ENCODE data around the gene HVCN1.

The HVCN1 gene

DNA sequence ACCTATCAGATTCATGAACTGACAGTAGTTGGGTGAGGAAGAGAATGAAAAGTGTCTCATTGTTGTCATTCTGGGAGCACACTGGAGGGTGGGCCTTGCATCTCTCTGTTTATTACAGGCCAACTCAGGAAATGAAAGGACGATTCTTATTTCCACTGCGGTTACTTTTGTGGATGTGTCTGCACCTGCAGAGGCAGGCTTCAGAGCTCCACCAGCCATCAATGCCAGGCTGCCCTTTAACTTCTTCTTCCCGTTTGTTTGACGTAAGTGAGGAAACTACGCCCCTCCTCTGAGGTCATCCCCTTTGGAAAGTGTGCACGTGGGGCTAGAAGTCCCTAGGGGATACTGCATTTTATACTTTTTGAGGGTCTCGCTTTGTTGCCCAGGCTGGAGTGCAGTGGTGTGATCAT, 41.3 kb downstream of the HVCN1 start:
- no peaks in the 10 kb centered on the region for H3K4me1 ChIP-seq (ENCODE audit: control insufficient read depth, insufficient read depth, low read length, unreplicated experiment)

DNA sequence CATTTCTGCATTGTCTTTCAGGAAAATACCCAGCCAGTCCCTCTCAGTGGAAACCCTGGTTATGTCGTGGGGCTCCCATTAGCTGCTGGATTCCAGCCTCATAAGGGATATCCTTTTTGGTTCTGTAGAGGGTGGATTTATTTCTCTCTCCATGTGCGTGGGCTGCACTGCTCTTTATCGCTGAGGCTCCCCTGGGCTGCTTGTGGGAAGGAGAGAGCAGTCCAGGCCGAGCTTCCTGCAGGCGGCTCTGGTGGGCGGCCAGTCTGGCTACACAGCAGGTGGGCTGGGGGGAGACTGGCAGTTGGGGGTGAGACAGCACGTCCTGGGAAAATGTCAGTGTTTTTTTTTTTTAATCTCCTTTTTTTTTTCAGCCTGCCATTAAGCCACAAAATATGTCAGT, 47.4 kb downstream of the HVCN1 start:
- H3K36me3 ChIP-seq (ENCODE audit: insufficient read depth, low read length), result 0 out of 2 replicates have a peak, but pooled peaks cover 8% of the 10 kb centered on the region
- no peak overlapping the region for H3K27ac ChIP-seq (ENCODE audit: low read depth, low read length)
- no peak overlapping the region for H2AFZ ChIP-seq (ENCODE audit: low read length, unreplicated experiment)
- no peak overlapping the region for H3K4me3 ChIP-seq (ENCODE audit: low read depth, low read length)
- H3K27me3 ChIP-seq (ENCODE audit: insufficient read depth, low read length), result no peaks in the 10 kb centered on the region
- H3K4me1 ChIP-seq (ENCODE audit: control insufficient read depth, insufficient read depth, low read length, unreplicated experiment), result peaks cover 17% of the 10 kb centered on the region
- no peaks in the 10 kb centered on the region for H3K79me2 ChIP-seq (ENCODE audit: control insufficient read depth, insufficient read depth, low read length, unreplicated experiment)

More for the DNA sequence above, 41.3 kb downstream of the HVCN1 start:
- Histone ChIP-seq H3K79me2 (ENCODE audit: control insufficient read depth, insufficient read depth, low read length, unreplicated experiment) (no peaks in the 10 kb centered on the region), H3K27ac (ENCODE audit: low read depth, low read length) (no peak overlapping the region), H2AFZ (ENCODE audit: low read length, unreplicated experiment) (no peak overlapping the region), H3K4me3 (ENCODE audit: low read depth, low read length) (no peak overlapping the region), H3K36me3 (ENCODE audit: insufficient read depth, low read length) (no peaks in the 10 kb centered on the region), H3K27me3 (ENCODE audit: insufficient read depth, low read length) (no peaks in the 10 kb centered on the region)

DNA sequence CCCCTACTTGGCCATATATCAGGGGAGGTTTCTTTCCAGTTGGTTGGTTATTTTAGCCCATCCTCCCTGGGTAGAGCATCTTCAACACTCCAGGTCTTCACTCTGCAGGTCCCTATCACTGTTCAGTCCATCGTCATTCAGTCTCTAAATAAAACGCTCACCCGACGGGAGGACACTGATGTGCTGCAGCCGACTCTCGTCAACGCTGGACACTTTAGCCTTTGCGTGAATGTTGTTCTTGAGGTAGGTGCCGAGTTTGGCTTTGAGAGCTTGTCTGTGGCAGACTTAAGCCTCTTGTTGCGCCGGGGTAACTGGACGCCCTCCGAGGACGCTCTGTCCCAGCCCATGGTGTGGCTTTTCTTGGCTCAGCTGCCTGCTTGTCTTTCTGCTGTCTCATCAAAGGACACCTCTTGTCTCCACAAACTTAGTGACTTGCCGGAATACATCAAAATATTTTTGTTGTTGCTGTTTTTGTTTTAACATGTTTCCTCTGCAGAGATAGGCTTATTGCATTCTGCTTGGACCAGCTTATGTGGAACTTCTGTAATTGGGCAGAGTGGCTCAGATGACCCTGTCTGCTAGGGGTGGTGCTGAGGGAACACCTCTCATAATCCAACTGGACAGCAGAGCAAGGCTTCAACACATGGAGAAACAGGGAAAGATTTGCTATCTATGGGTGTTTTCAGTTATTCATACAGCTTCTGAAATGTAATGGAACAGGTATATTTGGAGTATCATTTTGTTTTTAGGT, 48.5 kb downstream of the HVCN1 start:
- H3K79me2 ChIP-seq (ENCODE audit: control insufficient read depth, insufficient read depth, low read length, unreplicated experiment), result no peaks in the 10 kb centered on the region
- no peak overlapping the region for H3K27ac ChIP-seq (ENCODE audit: low read depth, low read length)
- 0 out of 2 replicates have a peak, but pooled peaks cover 8% of the 10 kb centered on the region for H3K36me3 ChIP-seq (ENCODE audit: insufficient read depth, low read length)
- peaks cover 17% of the 10 kb centered on the region for H3K4me1 ChIP-seq (ENCODE audit: control insufficient read depth, insufficient read depth, low read length, unreplicated experiment)
- H3K27me3 ChIP-seq (ENCODE audit: insufficient read depth, low read length), result no peaks in the 10 kb centered on the region
- H3K4me3 ChIP-seq (ENCODE audit: low read depth, low read length), result no peak overlapping the region
- H2AFZ ChIP-seq (ENCODE audit: low read length, unreplicated experiment), result no peak overlapping the region

DNA sequence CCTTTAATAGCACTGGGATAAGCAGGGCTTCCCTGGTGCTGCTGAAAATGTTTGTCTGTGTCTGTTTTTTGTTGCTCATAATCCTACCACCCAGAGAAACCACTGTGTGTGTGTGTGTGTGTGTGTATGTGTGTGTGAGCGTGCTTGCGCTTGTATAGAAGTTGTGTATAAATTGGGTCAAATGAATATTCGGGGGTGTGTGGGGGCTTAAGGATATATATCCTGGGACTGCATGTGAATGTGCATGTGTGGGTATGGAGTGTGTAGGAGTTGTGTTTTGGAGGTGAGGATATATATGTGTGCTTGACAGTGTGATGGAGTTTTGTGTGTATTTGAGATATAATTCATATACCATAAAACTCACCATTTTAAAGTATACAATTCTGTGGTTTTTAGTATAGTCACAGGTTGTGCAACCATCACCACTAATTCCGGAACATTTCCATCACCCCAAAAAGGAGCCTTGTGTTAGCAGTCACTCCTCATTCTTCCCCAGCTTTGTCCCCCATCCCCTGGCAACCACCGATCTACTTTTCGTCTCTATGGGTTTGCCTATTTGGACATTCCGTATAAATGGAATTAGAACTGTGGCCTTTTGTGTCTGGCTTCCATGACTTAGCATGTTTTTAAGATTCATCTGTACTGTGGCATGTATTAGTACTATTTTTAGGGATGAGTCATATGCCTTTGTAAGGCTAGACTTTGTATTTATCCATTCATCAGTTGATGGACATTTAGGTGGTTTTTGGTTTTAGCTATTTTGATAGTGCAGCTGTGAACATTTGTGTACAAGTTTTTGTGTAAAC, 49.4 kb downstream of the HVCN1 start:
- Histone ChIP-seq H3K36me3 (ENCODE audit: insufficient read depth, low read length) (0 out of 2 replicates have a peak, but pooled peaks cover 8% of the 10 kb centered on the region), H3K79me2 (ENCODE audit: control insufficient read depth, insufficient read depth, low read length, unreplicated experiment) (no peaks in the 10 kb centered on the region), H3K4me3 (ENCODE audit: low read depth, low read length) (no peak overlapping the region), H3K27me3 (ENCODE audit: insufficient read depth, low read length) (no peaks in the 10 kb centered on the region), H3K4me1 (ENCODE audit: control insufficient read depth, insufficient read depth, low read length, unreplicated experiment) (peaks cover 17% of the 10 kb centered on the region), H2AFZ (ENCODE audit: low read length, unreplicated experiment) (no peak overlapping the region), H3K27ac (ENCODE audit: low read depth, low read length) (peak overlapping the region; percentile 59; the same call in 1 of the 2 replicates)

DNA sequence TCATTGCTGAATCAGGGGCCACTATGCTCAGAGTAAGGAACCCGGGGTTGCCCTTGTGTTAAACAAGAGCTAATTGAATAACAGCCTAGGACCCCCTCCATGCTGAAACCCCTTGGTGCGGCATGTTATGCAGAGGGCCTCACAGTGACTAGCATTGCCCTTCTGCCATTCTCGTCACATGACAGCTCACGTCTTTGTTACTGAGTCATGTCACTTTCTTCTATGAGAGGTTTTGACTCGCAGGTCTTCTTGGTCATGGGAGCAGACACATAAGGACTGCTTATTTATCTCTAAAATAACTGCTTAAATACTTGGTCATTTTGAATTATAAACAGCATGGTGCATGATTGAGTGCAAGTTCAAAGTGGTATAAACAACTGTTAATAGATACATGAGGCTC, 50.1 kb downstream of the HVCN1 start:
- Histone ChIP-seq H3K4me1 (ENCODE audit: control insufficient read depth, insufficient read depth, low read length, unreplicated experiment) (peaks cover 17% of the 10 kb centered on the region), H3K27me3 (ENCODE audit: insufficient read depth, low read length) (no peaks in the 10 kb centered on the region), H3K27ac (ENCODE audit: low read depth, low read length) (no peak overlapping the region), H3K36me3 (ENCODE audit: insufficient read depth, low read length) (0 out of 2 replicates have a peak, but pooled peaks cover 8% of the 10 kb centered on the region), H2AFZ (ENCODE audit: low read length, unreplicated experiment) (no peak overlapping the region), H3K4me3 (ENCODE audit: low read depth, low read length) (no peak overlapping the region), H3K79me2 (ENCODE audit: control insufficient read depth, insufficient read depth, low read length, unreplicated experiment) (no peaks in the 10 kb centered on the region)

DNA sequence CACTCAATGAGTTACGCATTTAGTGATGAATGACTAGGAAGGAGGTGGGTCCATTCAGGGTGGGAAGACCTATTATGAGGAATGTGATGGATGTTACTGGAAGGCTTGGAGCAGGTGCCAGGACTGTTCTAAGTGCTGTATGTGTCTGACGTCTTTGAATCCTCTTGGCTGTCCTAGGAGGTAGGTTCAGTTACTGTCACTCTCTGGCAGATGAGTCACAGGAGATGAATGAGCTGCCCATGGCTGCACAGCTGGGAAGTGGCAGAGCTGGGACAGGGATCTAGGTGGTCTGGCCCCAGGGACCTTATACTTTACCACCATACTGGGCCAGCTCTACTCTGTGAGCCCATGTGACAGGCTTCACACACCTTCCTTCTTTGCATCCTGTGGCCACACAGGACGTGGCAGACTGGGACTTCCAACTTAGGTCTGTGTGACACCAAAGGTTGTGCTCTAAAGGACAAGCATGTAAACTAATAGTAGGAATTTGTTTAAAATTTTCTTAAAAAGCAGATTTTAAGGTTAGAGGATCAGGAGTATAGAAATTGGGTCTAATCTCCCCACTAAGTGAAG, 51.0 kb downstream of the HVCN1 start:
- Histone ChIP-seq H3K4me1 (ENCODE audit: control insufficient read depth, insufficient read depth, low read length, unreplicated experiment) (peaks cover 17% of the 10 kb centered on the region), H3K36me3 (ENCODE audit: insufficient read depth, low read length) (0 out of 2 replicates have a peak, but pooled peaks cover 8% of the 10 kb centered on the region), H2AFZ (ENCODE audit: low read length, unreplicated experiment) (no peak overlapping the region), H3K27me3 (ENCODE audit: insufficient read depth, low read length) (no peaks in the 10 kb centered on the region), H3K4me3 (ENCODE audit: low read depth, low read length) (no peak overlapping the region), H3K27ac (ENCODE audit: low read depth, low read length) (no peak overlapping the region), H3K79me2 (ENCODE audit: control insufficient read depth, insufficient read depth, low read length, unreplicated experiment) (no peaks in the 10 kb centered on the region)

DNA sequence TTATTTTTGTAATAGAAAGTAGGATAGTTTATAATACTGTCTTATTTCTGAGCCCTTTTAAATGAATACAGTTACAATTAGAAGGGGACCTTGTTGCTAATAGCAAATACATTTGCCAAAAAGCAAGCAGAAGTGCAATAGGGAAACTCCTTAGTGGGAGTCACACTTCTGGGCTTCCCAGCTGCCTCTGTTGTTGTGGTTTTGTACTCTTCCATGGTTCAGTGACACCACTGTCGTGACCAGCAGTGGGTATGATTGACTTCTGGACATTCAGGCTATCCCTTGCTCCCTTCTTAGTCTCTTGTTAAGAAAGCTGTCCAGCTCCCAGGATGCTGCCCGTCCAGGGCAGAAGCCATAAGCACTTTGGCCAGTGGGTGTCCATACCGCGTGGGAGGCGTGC, 52.4 kb downstream of the HVCN1 start:
- Histone ChIP-seq H3K4me3 (ENCODE audit: low read depth, low read length) (no peak overlapping the region), H3K27ac (ENCODE audit: low read depth, low read length) (no peak overlapping the region), H2AFZ (ENCODE audit: low read length, unreplicated experiment) (no peak overlapping the region), H3K36me3 (ENCODE audit: insufficient read depth, low read length) (peaks cover 14% of the 10 kb centered on the region; the same call in 1 of the 2 replicates), H3K4me1 (ENCODE audit: control insufficient read depth, insufficient read depth, low read length, unreplicated experiment) (peaks cover 17% of the 10 kb centered on the region), H3K79me2 (ENCODE audit: control insufficient read depth, insufficient read depth, low read length, unreplicated experiment) (no peaks in the 10 kb centered on the region), H3K27me3 (ENCODE audit: insufficient read depth, low read length) (no peaks in the 10 kb centered on the region)

DNA sequence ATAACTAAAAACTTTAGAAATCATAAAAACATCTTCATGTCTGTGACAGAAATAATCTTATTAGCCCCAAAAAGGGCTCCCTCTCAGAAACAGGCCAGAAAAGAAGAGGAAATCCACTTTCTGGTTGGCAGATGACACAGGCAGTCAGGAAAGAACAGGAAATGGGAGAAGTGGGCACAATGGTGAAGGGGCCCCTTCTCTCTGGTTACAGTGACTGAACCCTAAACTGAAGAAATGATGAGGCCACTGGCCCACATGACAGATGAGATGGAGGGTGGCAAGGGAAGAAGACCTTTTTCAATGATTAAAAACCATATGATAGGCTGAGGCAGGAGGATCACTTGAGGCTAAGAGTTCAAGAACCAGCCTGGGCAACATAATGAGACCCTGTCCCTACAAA, 53.9 kb downstream of the HVCN1 start:
- H3K27me3 ChIP-seq (ENCODE audit: insufficient read depth, low read length), result no peaks in the 10 kb centered on the region
- H3K4me1 ChIP-seq (ENCODE audit: control insufficient read depth, insufficient read depth, low read length, unreplicated experiment), result peaks cover 11% of the 10 kb centered on the region
- no peak overlapping the region for H3K4me3 ChIP-seq (ENCODE audit: low read depth, low read length)
- no peaks in the 10 kb centered on the region for H3K79me2 ChIP-seq (ENCODE audit: control insufficient read depth, insufficient read depth, low read length, unreplicated experiment)
- H2AFZ ChIP-seq (ENCODE audit: low read length, unreplicated experiment), result no peak overlapping the region
- H3K27ac ChIP-seq (ENCODE audit: low read depth, low read length), result no peak overlapping the region
- peaks cover 6% of the 10 kb centered on the region; the same call in 1 of the 2 replicates for H3K36me3 ChIP-seq (ENCODE audit: insufficient read depth, low read length)

DNA sequence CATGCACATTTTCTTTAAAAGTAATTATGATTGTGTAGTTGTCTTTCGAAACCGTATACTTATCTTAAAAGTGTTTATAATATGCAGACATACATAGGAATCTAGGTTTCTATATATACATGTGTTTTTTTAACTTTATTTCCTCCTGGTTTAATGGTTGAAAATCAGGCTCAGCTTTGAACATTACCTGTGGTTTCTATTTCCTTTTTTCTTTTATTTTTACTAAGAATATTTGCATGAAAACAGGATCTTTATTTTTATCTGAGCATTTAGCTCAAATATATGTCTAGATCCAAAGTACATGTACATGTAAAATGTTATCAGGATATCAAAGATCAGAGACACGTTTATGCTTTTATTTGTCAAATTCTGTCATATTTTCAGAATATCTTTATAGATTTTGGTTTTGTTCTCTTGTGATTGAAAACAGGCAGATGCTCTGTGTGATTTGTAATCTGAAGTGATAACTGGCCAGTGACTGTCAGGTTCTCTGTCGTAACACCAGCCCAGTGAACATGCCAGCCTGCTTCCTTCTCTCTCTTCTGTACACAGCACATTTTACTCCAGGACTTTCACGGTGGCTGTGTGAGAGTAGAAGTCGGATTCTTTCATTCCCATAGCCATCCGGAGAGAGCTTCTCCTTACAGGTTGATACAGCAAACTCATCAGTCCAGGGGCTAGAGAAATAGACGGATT, 61.3 kb downstream of the HVCN1 start:
- no peak overlapping the region for H3K4me3 ChIP-seq (ENCODE audit: low read depth, low read length)
- no peak overlapping the region for H2AFZ ChIP-seq (ENCODE audit: low read length, unreplicated experiment)
- no peak overlapping the region for H3K27ac ChIP-seq (ENCODE audit: low read depth, low read length)
- H3K4me1 ChIP-seq (ENCODE audit: control insufficient read depth, insufficient read depth, low read length, unreplicated experiment), result no peaks in the 10 kb centered on the region
- no peaks in the 10 kb centered on the region for H3K27me3 ChIP-seq (ENCODE audit: insufficient read depth, low read length)
- H3K79me2 ChIP-seq (ENCODE audit: control insufficient read depth, insufficient read depth, low read length, unreplicated experiment), result no peaks in the 10 kb centered on the region
- H3K36me3 ChIP-seq (ENCODE audit: insufficient read depth, low read length), result peaks cover 6% of the 10 kb centered on the region; the same call in 1 of the 2 replicates

DNA sequence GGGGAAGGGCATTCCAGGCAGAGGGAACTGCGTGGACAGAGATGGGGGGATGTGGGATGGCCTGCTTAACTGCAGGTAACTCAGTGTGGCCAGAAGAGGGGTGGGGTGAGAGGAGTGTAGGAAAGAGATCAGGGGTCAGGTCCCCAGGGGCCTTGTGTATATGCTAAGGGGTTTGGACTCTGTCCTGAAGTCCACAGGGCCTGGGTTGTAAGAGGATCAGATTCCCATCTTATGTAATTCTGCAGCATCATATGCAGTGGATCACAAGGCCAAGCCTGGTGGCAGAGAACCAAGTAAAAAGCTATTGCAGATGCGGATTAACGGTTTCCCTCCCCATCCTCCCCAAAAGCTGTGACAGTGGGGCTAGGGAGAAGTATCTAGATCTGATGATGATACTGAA, 66.3 kb downstream of the HVCN1 start:
- Histone ChIP-seq H3K27me3 (ENCODE audit: insufficient read depth, low read length) (no peaks in the 10 kb centered on the region), H3K27ac (ENCODE audit: low read depth, low read length) (no peak overlapping the region), H3K36me3 (ENCODE audit: insufficient read depth, low read length) (no peaks in the 10 kb centered on the region), H3K4me1 (ENCODE audit: control insufficient read depth, insufficient read depth, low read length, unreplicated experiment) (peaks cover 7% of the 10 kb centered on the region), H3K4me3 (ENCODE audit: low read depth, low read length) (no peak overlapping the region), H2AFZ (ENCODE audit: low read length, unreplicated experiment) (no peak overlapping the region), H3K79me2 (ENCODE audit: control insufficient read depth, insufficient read depth, low read length, unreplicated experiment) (no peaks in the 10 kb centered on the region)

Data from ACC112 (cell line).